Mesothelial cell of epicardium (in vitro differentiated cells): ENCODE data around the gene SLC4A7. TPM values are rescaled to one million over a fixed set of nuclear protein-coding genes. Genes with fewer than 3 reads are reported as not detected.

Experiments used
- DNase-seq, 2 experiments: peaks; one replicate each; pipeline ENCODE4 v3.0.0; 2021; ENCODE audit warnings: low spot score in 2 of 2; ENCODE audit not compliant: unreplicated experiment in 2 of 2
- H3K27ac Mint-ChIP-seq: 2 replicates; pipeline ENCODE4 v1.8.0; 2021; ENCODE audit warnings: mixed read lengths
- H3K27me3 Mint-ChIP-seq: 2 replicates; pipeline ENCODE4 v1.8.0; 2021; ENCODE audit warnings: low read depth, mixed read lengths
- H3K36me3 Mint-ChIP-seq: 2 replicates; pipeline ENCODE4 v1.8.0; 2021; ENCODE audit warnings: mixed read lengths
- H3K4me1 Mint-ChIP-seq: 2 replicates; pipeline ENCODE4 v1.8.0; 2021; ENCODE audit warnings: mixed read lengths
- H3K4me3 Mint-ChIP-seq: 2 replicates; pipeline ENCODE4 v1.8.0; 2021; ENCODE audit warnings: mild to moderate bottlenecking, moderate library complexity, mixed read lengths
- H3K9me3 Mint-ChIP-seq: 2 replicates; pipeline ENCODE4 v1.8.0; 2021; ENCODE audit warnings: mixed read lengths
- total RNA-seq: library from RNA; stranded (reverse); gene quantifications from 3 replicates; pipeline ENCODE4 v1.2.1, GENCODE V29; 2021
- TF ChIP-seq, protein P1 (sequence below): fragments of 200-600 bp; sonication (generic); IDR thresholded peaks from one replicate; pipeline ENCODE4 v1.5.0; 2021; ENCODE audit warnings: antibody characterized with exemption; ENCODE audit not compliant: unreplicated experiment

The SLC4A7 gene
- total RNA-seq, 1 donor from 2014 or later = 46.3 TPM

DNA sequence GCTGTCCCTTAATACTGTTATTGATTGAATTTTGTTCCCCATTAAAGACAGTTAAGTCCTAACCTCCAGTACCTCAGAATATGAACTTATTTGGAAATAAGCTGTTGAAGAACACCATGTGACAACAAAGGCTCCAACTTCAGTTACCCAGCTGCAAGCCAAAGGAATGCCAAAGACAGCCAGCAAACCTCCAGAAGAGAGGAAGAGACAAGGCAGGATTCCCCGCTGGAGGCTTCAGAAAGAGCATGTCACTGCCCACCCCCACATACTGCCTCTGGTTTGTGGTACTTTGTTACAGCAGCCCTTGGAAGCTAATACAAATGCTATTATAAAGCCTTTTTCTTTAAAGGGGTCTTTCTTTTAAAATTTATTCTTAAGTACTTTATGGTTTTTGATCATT lies 96.6 kb downstream of the SLC4A7 start:
- peaks cover 4% of the 10 kb centered on the region for H3K4me1 Mint-ChIP-seq
- no peaks in the 10 kb centered on the region for H3K27me3 Mint-ChIP-seq
- TF ChIP-seq, protein P1, sequence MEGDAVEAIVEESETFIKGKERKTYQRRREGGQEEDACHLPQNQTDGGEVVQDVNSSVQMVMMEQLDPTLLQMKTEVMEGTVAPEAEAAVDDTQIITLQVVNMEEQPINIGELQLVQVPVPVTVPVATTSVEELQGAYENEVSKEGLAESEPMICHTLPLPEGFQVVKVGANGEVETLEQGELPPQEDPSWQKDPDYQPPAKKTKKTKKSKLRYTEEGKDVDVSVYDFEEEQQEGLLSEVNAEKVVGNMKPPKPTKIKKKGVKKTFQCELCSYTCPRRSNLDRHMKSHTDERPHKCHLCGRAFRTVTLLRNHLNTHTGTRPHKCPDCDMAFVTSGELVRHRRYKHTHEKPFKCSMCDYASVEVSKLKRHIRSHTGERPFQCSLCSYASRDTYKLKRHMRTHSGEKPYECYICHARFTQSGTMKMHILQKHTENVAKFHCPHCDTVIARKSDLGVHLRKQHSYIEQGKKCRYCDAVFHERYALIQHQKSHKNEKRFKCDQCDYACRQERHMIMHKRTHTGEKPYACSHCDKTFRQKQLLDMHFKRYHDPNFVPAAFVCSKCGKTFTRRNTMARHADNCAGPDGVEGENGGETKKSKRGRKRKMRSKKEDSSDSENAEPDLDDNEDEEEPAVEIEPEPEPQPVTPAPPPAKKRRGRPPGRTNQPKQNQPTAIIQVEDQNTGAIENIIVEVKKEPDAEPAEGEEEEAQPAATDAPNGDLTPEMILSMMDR = no peak
- DNase-seq = no peak
- no peak overlapping the region for H3K27ac Mint-ChIP-seq
- H3K4me3 Mint-ChIP-seq = no peak overlapping the region
- H3K36me3 Mint-ChIP-seq = peaks cover 27% of the 10 kb centered on the region
- no peaks in the 10 kb centered on the region for H3K9me3 Mint-ChIP-seq

DNA sequence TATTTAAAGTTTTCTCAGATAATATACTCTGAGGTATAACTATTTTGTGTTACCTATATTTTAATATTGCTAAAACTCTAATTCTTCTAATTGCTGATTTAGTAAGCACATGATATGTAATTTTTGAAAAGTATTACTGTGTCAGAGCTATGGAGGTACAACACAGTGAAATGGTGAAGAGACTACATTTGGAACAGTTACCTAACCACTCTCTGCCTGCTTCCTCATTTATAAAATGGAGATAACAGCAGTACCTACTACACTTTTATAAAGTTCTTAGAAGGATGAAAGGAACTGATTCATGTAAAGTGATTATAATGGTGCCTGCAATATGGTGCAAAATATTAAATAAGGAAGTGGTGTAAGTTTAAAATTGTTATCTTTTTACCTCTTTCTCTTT lies 98.7 kb downstream of the SLC4A7 start:
- H3K4me1 Mint-ChIP-seq = peaks cover 2% of the 10 kb centered on the region
- TF ChIP-seq, protein P1 = no peak
- peaks cover 22% of the 10 kb centered on the region for H3K36me3 Mint-ChIP-seq

DNA sequence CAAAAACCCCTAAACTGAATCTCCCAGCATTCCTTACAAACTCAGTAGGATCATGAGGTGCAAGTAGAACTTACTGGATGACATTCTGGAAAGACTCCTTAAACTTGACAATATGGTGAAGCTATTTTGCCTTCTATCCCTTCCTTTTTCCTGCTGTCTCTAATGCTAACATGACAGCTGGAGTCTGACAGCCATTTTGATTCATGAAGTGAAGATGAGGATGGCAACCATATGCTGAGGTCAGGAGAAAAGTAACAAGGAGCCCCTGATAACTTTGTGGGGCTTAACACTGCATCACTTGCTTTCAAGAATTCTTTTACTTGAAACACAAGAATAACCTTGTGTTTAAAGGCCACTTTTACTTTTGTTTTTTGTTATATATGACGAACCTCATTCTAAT lies 100.0 kb downstream of the SLC4A7 start:
- H3K27ac Mint-ChIP-seq = no peak overlapping the region
- peaks cover 2% of the 10 kb centered on the region for H3K4me1 Mint-ChIP-seq
- peaks cover 21% of the 10 kb centered on the region for H3K36me3 Mint-ChIP-seq
- no peaks in the 10 kb centered on the region for H3K9me3 Mint-ChIP-seq
- no peak for DNase-seq
- H3K27me3 Mint-ChIP-seq = no peaks in the 10 kb centered on the region
- no peak overlapping the region for H3K4me3 Mint-ChIP-seq
- TF ChIP-seq, protein P1 = no peak

More for the DNA sequence above, 98.7 kb downstream of the SLC4A7 start:
- Mint-ChIP-seq H3K9me3 (no peaks in the 10 kb centered on the region), H3K27me3 (no peaks in the 10 kb centered on the region), H3K4me3 (no peak overlapping the region), H3K27ac (no peak overlapping the region)
- no peak for DNase-seq

DNA sequence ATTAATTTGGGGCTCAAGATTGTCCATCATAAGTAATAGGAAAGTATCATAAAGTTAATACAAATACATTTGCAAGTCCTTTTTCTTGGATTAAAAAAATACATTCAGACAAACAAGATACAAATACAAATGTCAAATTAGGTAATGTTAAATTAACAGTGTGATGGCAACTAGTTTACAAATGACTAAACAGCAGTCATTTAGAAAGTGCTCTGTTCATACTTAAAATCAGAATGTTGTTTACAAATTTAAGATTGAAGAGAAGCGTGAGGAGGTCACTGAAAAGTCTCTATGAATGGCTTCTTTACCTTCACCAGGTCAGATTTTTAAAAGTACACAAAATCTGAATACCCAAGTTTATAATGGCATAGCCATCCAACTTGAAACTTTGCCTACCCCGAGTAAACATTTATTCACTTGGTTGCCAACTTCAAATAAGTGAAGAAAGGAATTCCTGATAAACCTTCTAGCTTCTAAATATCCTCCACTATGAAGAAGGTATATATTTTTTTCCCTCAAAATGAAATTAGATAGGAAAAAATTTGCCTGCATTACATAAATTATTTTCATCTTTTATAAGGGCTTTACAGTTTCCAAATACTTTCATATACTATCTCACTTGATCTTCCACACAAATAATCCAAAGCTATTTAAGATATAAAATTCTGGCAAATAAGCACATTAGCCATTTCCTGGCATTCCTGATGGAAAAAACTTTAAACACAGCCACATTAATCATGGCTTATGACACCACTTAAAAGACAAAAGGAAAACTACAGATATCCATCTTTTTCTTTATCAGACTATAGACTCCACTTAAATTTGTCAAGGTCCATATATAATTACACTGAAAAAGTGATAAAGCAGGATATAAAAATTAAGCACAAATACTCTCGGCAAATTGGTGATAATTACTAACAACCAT lies 103.5 kb downstream of the SLC4A7 start:
- no peak for DNase-seq
- Mint-ChIP-seq H3K9me3 (no peaks in the 10 kb centered on the region), H3K36me3 (peaks cover 19% of the 10 kb centered on the region), H3K4me1 (peaks cover 2% of the 10 kb centered on the region), H3K27ac (no peak overlapping the region), H3K4me3 (no peak overlapping the region), H3K27me3 (no peaks in the 10 kb centered on the region)
- TF ChIP-seq, protein P1 = no peak

DNA sequence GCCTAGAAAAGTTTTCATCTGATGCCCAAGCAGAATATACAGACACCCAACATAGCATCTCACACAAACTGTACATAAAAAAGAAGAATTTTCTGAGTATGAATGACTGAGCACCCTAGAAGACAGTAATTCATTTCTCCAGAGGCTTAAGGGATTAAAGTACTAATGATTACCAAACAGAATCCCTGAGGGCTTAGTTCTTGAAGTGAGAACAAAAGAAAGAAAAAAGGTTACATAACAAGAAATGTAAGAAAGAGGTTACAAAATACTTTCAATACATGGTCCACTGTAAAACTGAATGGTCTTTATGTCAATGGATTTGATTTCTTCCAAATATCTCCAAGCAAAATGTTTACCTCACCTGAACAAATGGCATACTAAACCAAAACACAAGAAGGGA lies 105.9 kb downstream of the SLC4A7 start:
- peaks cover 2% of the 10 kb centered on the region for H3K4me1 Mint-ChIP-seq
- no peak overlapping the region for H3K27ac Mint-ChIP-seq

More for the DNA sequence above, 105.9 kb downstream of the SLC4A7 start:
- DNase-seq = no peak
- no peaks in the 10 kb centered on the region for H3K27me3 Mint-ChIP-seq
- H3K36me3 Mint-ChIP-seq = peaks cover 11% of the 10 kb centered on the region
- no peak overlapping the region for H3K4me3 Mint-ChIP-seq
- TF ChIP-seq, protein P1 = no peak
- no peaks in the 10 kb centered on the region for H3K9me3 Mint-ChIP-seq
